ENCODE measurements around the gene CREB1. TPM values are rescaled to one million over a fixed set of nuclear protein-coding genes. Genes with fewer than 3 reads are reported as not detected.
A peak's percentile ranks its signal among the peaks of the same experiment; 100 is the strongest.

CREB1 gene
- total and polyA plus RNA-seq, 10 of the 15 experiments (the other 5 are each of a cell fraction or from before 2014, with no cell fraction given): 13.4 to 76.9 (median 39.5) TPM

DNA sequence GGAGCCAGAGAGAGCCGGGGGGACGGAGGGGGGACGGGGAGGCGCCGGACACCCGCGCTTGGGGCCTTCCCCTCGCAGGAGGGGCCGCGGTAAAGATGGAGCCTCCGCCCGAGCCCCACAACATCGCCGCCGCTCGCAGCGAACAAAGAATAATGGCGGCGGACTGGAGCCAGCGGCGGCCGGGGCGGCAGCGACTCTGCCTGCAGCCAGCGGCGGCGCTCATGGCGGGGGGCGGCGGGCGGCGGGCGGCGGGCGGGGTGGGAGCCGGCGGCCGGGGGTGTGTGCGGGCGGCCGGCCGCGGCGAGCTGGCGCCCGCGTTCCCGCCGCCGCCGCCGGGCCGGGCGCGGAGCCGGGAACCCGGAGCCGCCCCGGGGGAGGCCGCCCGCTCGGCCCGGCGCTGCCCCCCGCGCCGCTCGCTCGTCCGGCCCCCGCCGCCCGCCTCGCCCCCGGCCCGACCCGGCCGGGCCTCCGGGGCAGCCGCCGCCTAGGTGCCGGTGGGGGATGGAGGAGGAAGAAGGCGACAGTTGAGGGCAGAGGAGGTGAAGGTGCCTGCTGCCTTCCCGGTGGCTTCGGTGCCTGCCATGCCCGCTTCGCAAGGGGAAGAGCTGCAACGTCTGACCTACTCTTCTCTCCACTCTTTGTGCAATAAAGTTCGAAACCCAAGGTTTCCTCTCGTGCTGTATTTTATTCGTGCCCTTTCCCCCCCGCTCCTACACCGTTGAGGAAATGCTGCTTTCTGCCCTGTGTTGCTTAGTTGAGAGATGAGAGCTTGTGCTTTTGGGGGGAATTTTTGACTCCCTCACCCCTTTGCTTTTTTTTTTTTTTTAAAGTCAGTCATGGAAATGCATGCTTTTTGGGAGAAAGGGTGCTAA lies 634 bp downstream of the CREB1 start:
- ATAC-seq: no peak
- SMC1A ChIA-PET (ENCODE audit: uncharacterized antibody, unreplicated experiment): interaction anchor here (0.7 to 4.0 kb wide), 13 partner anchors 10 to 191 kb away, joined by 3 to 20 read pairs (median 5); partner anchors contain the start of gene METTL21A
- DNase-seq (ENCODE audit: low read depth, low spot score): no peak
- peak overlapping the region; percentile 83 for H3K9ac ChIP-seq (ENCODE audit: control insufficient read depth, insufficient read depth, low read length)
- H3K4me1 ChIP-seq (ENCODE audit: control insufficient read depth, insufficient read depth, low read length): peaks cover 22% of the 10 kb centered on the region
- RAD21 ChIA-PET (ENCODE audit: unreplicated experiment): interaction anchor here (0.7 to 6.5 kb wide), 14 partner anchors 8 to 365 kb away, joined by 3 to 51 read pairs (median 4); partner anchors contain the start of genes CCNYL1, KLF7 and METTL21A
- no peaks in the 10 kb centered on the region for H3K36me3 ChIP-seq (ENCODE audit: control insufficient read depth in 2 of 2, insufficient read depth in 2 of 2, low read length in 1 of 2)
- no TSS peak for BruUV-seq (replicated peaks)
- no peaks in the 10 kb centered on the region for H3K9me3 ChIP-seq (replicated peaks; ENCODE audit: control insufficient read depth, insufficient read depth, low read length)
- CTCF ChIA-PET: interaction anchor here (0.6 to 2.4 kb wide), 9 partner anchors 10 to 458 kb away, joined by 3 to 9 read pairs (median 4); partner anchors contain the start of gene METTL21A
- no peak for FAIRE-seq
- 1% methylated on average over 16 of the region's 93 CpGs for WGBS (ENCODE audit: insufficient coverage, insufficient replicate concordance, low lambda C conversion rate, missing lambda C conversion rate)
- peaks cover 65% of the 10 kb centered on the region for H3K79me2 ChIP-seq (ENCODE audit: control insufficient read depth, insufficient read depth, low read length)
- intact Hi-C loops (cut with micrococcal nuclease; ENCODE audit: unreplicated experiment): loop anchor here (2.0 to 10.0 kb wide), 3 partner anchors 132 to 734 kb away; partner anchors contain the start of genes CCNYL1 and PIKFYVE
- H4K20me1 ChIP-seq (ENCODE audit: control insufficient read depth, insufficient read depth): no peaks in the 10 kb centered on the region
- H3K27ac ChIP-seq (ENCODE audit: control insufficient read depth, insufficient read depth): peak overlapping the region; percentile 90
- in situ Hi-C loops (cut with MboI): no loop called here
- no peaks in the 10 kb centered on the region for H3K27me3 ChIP-seq (replicated peaks in 1 of 2; ENCODE audit: control insufficient read depth in 2 of 2, insufficient read depth in 2 of 2, low read length in 1 of 2)
- peak overlapping the region; percentile 66 for H2AFZ ChIP-seq (ENCODE audit: control insufficient read depth, low read depth, low read length)
- POLR2A ChIA-PET: interaction anchor here (0.6 to 5.5 kb wide), 33 partner anchors 8 to 765 kb away, joined by 3 to 40 read pairs (median 4); partner anchors contain the start of genes CCNYL1, FASTKD2, KLF7 and MDH1B
- peak overlapping the region; percentile 97 for H3K4me3 ChIP-seq
- no peak overlapping the region for H3K4me2 ChIP-seq (ENCODE audit: control insufficient read depth, insufficient read depth)
- TF ChIP-seq SPI1 (IDR thresholded peaks at IDR 0.05; ENCODE audit: borderline replicate concordance, insufficient read depth, low read depth, low read length) (0 out of 2 replicates have a peak, but pooled peaks have one; percentile 2), NR2F1 (conservative IDR thresholded peaks at IDR 0.05) (peak; percentile 35; the same call in 1 of the 2 replicates), IKZF1 (conservative IDR thresholded peaks at IDR 0.05) (peak; percentile 15; the same call in 1 of the 2 replicates), SMARCA5 (IDR thresholded peaks at IDR 0.05) (0 out of 2 replicates have a peak, but pooled peaks have one; percentile 12), SIN3A (IDR thresholded peaks at IDR 0.05; ENCODE audit: low read depth, low read length) (peak; percentile 69; the same call in 1 of the 2 replicates), YY1 (IDR thresholded peaks at IDR 0.05; ENCODE audit: low read depth, low read length) (peak; percentile 95), KDM1A (IDR thresholded peaks at IDR 0.05; ENCODE audit: borderline replicate concordance) (no peak), NBN (IDR thresholded peaks at IDR 0.05) (peak; percentile 68; the same call in 1 of the 2 replicates), MLLT1 (IDR thresholded peaks at IDR 0.05) (peak; percentile 82), SMAD1 (IDR thresholded peaks at IDR 0.05; ENCODE audit: low read depth, partially characterized antibody) (peak; percentile 77), MEF2A (IDR thresholded peaks at IDR 0.05; ENCODE audit: insufficient read depth, low read depth, low read length) (no peak), WRNIP1 (IDR thresholded peaks at IDR 0.05; ENCODE audit: borderline replicate concordance, low read depth, low read length) (0 out of 2 replicates have a peak, but pooled peaks have one; percentile 27), RB1 (IDR thresholded peaks at IDR 0.05; ENCODE audit: borderline replicate concordance) (peak; percentile 32; the same call in 1 of the 2 replicates), HDGF (IDR thresholded peaks at IDR 0.05) (no peak), MTA2 (IDR thresholded peaks at IDR 0.05; ENCODE audit: low read depth) (no peak)
- TF ChIP-seq, protein P1, sequence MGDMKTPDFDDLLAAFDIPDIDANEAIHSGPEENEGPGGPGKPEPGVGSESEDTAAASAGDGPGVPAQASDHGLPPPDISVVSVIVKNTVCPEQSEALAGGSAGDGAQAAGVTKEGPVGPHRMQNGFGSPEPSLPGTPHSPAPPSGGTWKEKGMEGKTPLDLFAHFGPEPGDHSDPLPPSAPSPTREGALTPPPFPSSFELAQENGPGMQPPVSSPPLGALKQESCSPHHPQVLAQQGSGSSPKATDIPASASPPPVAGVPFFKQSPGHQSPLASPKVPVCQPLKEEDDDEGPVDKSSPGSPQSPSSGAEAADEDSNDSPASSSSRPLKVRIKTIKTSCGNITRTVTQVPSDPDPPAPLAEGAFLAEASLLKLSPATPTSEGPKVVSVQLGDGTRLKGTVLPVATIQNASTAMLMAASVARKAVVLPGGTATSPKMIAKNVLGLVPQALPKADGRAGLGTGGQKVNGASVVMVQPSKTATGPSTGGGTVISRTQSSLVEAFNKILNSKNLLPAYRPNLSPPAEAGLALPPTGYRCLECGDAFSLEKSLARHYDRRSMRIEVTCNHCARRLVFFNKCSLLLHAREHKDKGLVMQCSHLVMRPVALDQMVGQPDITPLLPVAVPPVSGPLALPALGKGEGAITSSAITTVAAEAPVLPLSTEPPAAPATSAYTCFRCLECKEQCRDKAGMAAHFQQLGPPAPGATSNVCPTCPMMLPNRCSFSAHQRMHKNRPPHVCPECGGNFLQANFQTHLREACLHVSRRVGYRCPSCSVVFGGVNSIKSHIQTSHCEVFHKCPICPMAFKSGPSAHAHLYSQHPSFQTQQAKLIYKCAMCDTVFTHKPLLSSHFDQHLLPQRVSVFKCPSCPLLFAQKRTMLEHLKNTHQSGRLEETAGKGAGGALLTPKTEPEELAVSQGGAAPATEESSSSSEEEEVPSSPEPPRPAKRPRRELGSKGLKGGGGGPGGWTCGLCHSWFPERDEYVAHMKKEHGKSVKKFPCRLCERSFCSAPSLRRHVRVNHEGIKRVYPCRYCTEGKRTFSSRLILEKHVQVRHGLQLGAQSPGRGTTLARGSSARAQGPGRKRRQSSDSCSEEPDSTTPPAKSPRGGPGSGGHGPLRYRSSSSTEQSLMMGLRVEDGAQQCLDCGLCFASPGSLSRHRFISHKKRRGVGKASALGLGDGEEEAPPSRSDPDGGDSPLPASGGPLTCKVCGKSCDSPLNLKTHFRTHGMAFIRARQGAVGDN (IDR thresholded peaks at IDR 0.05): peak; percentile 25; the same call in 1 of the 2 replicates
